H1 (cell line): ENCODE measurements around the gene GALNT2. TPM values are rescaled to one million over a fixed set of nuclear protein-coding genes. Genes with fewer than 3 reads are reported as not detected.

Source experiments
- CHD7 ChIP-seq: fragments of 300-600 bp; sonication (generic); IDR thresholded peaks from 2 replicates; pipeline ENCODE4 v1.7.1; 2012; ENCODE audit warnings: low read length, moderate library complexity, mild to moderate bottlenecking, inconsistent platforms; ENCODE audit not compliant: insufficient replicate concordance
- EP300 ChIP-seq, 2 experiments: IDR thresholded peaks; 1 replicate in 1 of 2; 2 replicates in 1 of 2; pipeline ENCODE4 v1.6.1; 2011 to 2012; ENCODE audit warnings: low read depth in 2 of 2, low read length in 2 of 2, mild to moderate bottlenecking in 2 of 2, borderline replicate concordance in 1 of 2, inconsistent platforms in 1 of 2, moderate library complexity in 1 of 2
- HDAC2 ChIP-seq, 2 experiments: fragments of 300-600 bp in 1 of 2; sonication (generic) in 1 of 2; IDR thresholded peaks; 2 replicates each; pipeline ENCODE4 v1.6.1; 2011 to 2012; ENCODE audit warnings: low read depth in 2 of 2, low read length in 2 of 2, mild to moderate bottlenecking in 2 of 2, moderate library complexity in 2 of 2, borderline replicate concordance in 1 of 2, inconsistent platforms in 1 of 2
- RFX5 ChIP-seq: IDR thresholded peaks from 2 replicates; pipeline ENCODE4 v1.6.1; 2011; ENCODE audit warnings: low read depth, low read length, improper control_type of control experiment, borderline replicate concordance
- RNF2 ChIP-seq: fragments of 200-900, 300-1000 bp; sonication (generic); IDR thresholded peaks from 2 replicates; pipeline ENCODE4 v1.7.1; 2016; ENCODE audit warnings: borderline replicate concordance, low read depth, mild to moderate bottlenecking, antibody characterized with exemption, low read length; ENCODE audit not compliant: poor library complexity, severe bottlenecking; ENCODE audit errors: missing control alignments
- SRF ChIP-seq: IDR thresholded peaks from 2 replicates; pipeline ENCODE4 v1.6.1; 2011; ENCODE audit warnings: mild to moderate bottlenecking, low read depth, low read length, moderate library complexity
- polyA plus RNA-seq, 7 experiments: library from polyadenylated mRNA; depleted of rRNA in 3 of 7; stranded (reverse) in 5 of 7; unstranded in 2 of 7; fragments of >200 nt in 5 of 7; fragments of 200-250 nt in 2 of 7; gene quantifications; 1 replicate in 5 of 7; 2 replicates in 1 of 7; 4 replicates in 1 of 7; pipeline versions ENCODE4 v1.2.1 to v1.2.3, GENCODE V29; 2011 to 2013; ENCODE audit warnings: missing spikeins in 2 of 7, mixed read lengths in 2 of 7
- total RNA-seq: library from RNA; stranded (reverse); fragmentation: NEBNext Ultra II Directional; extraction: Animal tissue kit (Norgen Biotek cat#: 25700); gene quantifications from 2 replicates; pipeline ENCODE4 v1.2.1, GENCODE V29; 2021

Gene GALNT2
- total and polyA plus RNA-seq, 2 of the 8 experiments (the other 6 are each of a cell fraction or from before 2014, with no cell fraction given): 34.5 to 75.3 TPM

DNA sequence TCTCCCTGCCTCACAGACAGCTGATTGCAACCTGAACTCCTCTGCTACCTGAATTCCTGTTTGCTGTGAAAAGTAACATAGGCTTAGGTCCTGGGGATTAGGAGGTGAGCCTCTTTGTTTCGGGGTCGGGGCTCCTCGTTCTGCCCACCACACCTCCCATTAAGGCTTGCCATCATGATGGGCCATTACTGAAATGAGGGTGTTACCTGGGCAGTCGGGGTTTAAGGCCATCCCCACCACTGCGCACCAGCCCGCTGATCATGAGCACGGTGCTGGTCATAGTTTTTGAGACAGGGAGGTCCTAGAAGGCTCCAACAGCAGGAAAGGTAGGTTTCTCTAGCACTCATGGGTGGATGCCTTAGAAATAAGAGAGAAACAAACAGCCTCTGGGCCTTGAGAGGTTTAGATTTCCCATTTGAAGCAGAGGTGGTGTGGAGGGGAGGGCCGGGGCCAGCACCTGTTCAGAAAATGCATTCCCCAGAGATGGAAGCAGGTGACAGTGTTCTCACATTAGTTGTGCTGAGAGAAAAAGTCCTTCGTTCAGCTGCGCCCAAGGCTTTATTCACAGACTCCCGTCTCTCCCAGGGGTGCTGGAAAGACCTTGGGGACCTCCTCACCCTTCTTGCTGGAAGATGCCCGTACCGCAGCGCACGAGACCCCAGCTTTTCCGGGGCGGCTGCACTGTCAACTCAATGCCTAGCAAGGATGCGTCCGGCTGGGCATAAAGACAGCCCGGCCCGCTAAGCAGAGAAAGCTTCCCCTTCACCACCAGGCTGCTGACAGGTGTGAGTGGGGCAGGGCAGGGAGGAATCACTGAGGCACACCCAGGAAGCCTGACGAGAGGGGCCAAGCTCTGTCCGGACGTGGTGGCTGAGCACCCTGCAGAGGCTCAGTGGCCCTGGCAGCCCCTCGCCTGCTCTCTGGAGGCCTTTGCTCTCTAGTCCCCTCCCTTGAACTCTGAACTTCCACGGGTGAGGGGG, 233.6 kb downstream of the GALNT2 start (continued):
- TF ChIP-seq CHD7 (no peak), EP300 (IDR thresholded peaks at IDR 0.05; ENCODE audit: borderline replicate concordance in 1 of 2, low read depth in 2 of 2, low read length in 2 of 2) (no peak), HDAC2 (IDR thresholded peaks at IDR 0.05; ENCODE audit: borderline replicate concordance in 1 of 2, low read depth in 2 of 2, low read length in 2 of 2) (no peak), SRF (no peak), RNF2 (no peak), RFX5 (no peak)
